HG02970 (cell line): ENCODE results near the gene NRTN.
"Not testable (repeated sequence)": the region's sequence is repeated elsewhere in the genome, so short reads cannot be mapped to it uniquely, and the experiment has no call there.

Source experiments
- ATAC-seq: cut with Tn5 transposase; IDR thresholded peaks from one replicate; pipeline ENCODE4 v1.9.1; 2021; ENCODE audit warnings: mild to moderate bottlenecking, moderate library complexity, moderate number of reproducible peaks; ENCODE audit not compliant: unreplicated experiment, low FRiP score

The NRTN gene

DNA sequence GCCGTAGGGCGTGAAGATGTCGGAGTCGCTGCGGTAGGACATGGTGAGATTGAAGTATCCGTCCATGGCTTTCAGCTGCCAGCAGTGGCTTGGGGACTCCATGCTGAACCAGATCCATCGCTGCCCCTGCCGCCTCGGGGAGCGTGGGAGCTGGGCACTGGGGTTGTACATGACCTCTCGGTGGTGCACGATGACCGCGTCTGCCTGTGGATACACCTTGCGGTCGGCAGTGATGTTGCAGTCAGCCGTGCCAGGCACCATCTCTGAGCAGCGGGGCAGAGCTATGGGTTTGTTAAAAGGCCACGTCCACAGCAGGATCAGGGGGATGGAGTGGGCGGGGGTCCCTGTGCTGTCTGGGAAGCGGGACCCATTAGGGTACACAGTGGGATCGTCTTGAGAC lies 27.2 kb downstream of the NRTN start:
- ATAC-seq: no peak

DNA sequence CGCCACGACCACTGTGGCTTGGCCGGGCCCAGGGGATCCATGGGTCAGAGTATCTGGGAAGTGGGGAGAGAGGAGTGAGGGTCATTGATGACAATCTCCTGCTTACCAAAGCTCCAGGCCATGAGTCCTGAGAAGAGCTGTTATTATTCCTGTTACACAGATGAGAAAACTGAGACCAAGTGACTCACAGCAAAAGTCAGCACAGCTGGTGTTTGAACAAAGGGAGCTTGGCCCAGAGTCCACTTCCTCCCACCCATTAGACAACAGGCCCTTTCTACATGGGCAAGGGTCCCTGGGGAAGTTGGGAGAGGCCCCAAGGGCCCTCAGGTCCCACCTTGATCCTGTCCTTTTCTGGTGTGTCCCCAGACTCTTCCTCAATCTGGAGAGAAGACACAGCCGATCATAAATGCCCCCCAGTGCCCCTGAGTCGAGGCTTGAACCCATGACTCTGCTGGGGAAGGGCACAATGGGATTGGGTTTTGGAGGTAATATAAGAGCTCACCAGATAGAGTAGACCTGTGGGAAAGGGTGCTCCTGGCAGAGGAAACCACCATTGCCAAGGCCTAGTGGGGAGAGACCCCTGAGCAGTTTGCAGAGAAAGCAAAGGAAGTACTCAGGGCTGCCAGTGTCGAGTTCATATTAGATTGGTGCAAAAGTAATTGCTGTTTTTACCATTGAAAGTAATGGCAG lies 27.8 kb downstream of the NRTN start:
- ATAC-seq: no peak

DNA sequence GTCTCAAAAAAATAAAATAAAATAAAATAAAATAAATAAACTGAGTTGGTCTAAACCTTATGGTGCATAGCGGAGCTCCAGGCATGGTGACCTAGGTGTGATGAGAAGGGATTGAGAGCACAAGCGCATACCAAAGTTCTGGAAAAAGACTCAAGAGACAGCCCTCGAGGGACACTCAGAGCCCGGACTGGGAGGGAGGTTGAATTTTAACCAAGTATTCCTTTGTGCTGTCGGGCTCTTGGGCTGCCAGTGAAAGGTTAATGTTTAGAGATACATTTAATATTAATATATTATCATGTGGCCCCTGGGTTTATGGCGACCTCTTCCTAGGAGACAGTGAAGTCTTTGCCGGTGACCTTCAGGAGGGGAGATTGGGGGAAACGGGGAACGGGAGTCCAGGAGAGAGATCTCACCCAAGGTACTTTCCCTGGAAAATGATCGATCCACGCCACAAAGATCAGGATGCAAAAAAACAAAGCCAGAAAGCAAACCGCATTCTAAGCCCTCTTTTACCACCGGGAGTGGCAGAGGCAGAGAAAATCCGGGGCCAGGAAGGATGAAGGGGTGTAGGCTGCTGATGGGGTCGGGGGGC lies 33.0 kb downstream of the NRTN start:
- no peak for ATAC-seq

DNA sequence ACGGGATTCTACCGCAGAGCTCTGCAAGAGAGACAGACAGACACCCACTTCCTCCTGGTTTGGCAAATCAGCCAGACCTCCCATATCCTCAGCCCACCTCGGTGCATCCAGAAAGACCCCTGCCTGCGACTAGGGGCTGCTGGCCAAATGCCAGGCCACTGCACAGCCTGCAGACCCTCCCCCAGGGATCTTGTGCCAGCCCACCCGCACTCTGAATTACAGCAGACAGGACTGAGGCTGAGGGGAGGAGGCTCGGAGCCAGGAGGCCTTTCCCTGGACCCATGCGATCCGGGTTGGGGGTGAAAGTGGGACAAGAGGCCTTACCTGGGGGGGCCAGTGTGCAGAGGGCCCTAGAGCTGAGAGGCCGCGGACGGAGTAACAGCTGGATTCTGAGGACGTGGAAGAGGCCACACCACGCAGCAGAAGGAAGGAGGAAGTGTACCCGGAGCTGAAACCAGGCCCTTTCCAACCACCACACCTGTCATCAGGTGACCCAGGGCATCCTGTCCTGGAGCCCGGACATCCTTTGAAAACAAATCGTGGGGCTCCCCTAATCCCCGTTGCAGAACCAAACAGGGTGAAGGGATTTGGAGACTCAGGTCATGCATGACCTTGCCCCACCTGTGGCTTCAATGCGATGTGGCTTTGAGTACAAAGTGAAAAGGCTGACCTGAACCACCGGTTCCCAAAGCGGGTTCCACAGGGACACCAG lies 33.6 kb downstream of the NRTN start:
- no peak for ATAC-seq

DNA sequence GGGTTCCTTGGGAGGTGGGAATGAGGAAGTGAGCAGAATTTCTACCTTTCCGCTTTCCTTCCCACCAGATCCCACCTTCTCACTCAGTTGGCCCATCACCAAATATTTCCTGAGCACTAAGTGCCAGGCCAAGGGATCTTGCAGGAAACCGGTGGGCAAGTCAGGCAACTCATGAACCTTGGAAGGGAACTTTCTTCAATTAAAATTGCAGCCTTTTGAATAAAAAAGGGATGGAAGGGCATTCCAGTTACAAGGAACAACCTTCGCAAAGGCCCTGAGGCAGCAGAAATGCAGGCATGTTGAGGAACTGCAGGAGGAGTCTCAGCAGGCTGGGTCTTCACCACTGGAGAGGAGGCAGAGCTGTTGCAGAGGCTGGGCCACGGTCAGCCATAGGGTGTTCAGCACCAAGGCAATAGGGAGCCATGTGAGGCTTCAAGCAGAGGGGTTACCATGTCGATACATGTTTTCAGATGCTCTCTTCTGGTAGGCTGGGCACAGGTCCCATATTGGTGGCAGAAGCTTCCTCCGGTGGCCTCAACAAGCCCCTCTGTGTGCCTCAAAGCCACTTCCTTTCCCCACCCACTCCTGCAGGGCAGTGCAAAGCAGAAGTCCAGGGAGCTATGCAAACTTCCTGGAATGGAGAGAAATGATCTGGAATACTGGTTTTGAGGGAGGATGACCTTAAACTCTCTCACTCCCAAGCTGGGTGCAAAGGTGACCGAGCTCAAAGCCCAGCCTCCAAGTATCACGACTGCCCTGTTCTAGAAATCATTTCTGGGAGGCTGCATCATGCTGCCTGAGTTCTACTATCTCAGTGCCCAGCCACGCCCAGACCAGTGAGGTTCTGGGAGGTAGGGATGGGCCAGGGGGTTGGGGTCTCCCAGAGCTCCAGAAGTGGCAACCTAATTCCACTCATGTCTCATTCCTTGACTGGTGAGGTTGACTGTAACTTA lies 34.5 kb downstream of the NRTN start, which contains the start of gene FUT6:
FUT6 (minus strand) TSS at position 638 of the 953 bp plus-strand sequence. CDS start 7,135 bp downstream, outside the sequence.
- no peak for ATAC-seq

DNA sequence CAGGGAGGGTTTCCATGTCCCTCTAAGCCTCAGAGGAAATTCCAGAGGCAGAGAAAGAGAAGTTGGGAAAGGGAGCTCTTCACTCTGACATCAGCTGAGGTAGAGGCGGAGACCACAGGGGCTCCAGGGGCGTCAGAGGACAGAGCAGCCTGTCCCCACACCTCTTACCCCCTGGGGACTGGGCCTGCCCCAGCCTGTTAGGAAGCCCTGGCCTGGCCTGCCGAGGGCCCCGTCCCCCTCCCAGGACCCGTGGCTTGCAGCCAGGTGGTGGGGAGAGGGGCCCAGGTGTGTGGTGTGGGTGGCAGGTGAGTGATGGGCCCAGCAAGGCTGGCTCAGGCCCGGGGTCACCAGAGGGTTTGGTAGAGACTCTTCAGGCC lies 36.9 kb downstream of the NRTN start:
- ATAC-seq: not testable (repeated sequence)

DNA sequence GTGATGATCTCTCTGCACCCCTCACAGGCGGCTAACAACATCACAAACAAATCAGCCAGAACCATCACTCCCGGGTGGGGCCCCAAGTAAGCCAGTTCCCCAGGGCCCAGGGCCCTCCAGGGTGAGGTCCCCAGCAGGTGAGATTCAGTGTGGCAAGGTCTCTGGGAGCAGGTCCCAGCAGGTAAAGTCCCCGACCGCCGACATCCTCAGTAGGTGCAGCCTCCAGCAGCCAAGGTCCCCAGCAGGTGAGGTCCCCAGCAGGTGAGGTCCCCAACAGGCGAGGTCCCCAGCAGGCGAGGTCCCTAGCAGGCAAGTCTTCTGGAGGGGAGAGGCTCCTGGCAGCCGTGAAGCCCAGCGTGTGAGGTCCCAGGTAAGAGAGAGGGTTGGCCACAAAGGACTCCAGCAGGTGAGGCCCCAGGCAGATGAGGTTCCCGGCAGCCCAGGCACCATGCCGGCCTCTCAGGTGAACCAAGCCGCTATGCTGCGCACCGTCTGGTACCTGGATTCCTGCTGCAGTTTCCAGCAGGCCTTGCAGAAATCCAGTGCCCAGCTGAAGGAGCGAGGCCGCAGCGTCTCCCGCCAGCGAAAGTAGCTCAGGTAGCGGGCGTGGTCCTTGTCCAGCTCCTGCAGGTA lies 38.5 kb downstream of the NRTN start:
- no peak for ATAC-seq

DNA sequence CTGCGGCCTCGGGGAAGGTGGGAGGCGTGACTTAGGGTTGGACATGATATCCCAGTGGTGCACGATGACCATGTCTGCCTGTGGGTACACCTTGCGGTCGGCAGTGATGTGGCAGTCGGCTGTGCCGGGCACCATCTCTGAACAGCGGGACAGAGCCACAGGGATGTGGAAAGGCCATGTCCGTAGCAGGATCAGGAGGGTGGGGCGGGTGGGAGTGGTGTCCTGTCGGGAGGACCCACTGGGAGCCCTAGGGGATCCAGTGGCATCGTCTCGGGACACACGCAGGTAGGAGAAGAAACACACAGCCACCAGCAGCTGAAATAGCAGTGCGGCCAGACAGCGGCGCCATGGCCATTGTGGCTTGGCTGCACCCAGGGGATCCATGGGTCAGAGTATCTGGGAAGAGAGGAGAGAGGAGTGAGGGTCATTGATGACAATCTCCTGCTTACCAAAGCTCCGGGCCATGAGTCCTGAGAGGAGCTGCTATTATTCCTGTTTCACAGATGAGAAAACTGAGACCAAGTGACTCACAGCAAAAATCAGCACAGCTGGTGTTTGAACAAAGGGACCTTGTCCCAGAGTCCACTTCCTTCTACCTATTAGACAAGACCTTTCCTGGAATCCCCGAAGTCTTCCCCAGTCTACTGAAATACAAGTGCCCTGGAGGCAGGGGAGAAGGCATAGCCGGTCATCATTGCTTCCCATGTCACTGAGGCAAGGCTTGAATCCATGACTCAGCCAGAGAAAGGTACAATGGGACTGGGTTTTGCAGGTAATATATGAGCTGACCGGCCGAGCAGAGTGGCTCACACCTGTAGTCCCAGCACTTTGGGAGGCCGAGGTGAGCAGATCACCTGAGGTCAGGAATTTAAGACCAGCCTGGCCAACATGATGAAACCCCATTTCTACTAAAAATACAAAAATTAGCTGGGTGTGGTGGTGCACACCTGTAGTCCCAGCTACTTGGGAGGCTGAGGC lies 39.9 kb downstream of the NRTN start:
- ATAC-seq: no peak

DNA sequence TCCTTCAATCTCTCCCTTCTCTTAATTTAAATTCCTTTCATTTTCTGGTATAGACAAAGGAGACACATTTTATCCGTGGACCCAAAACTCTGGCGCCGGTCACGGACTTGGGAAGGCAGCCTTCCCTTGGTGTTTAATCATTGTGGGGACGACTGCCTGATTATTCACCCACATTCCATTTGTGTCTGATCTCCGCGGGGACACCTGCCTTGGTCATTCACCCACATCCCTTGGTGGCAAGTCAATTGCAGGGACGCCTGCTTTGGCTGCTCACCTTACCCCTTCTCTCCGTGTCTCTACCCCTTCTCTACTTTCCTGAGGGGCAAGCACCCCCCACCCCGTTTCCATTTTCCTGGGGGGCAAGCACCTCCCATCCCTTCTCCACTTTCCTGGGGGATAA lies 43.0 kb downstream of the NRTN start:
- ATAC-seq: not testable (repeated sequence)

DNA sequence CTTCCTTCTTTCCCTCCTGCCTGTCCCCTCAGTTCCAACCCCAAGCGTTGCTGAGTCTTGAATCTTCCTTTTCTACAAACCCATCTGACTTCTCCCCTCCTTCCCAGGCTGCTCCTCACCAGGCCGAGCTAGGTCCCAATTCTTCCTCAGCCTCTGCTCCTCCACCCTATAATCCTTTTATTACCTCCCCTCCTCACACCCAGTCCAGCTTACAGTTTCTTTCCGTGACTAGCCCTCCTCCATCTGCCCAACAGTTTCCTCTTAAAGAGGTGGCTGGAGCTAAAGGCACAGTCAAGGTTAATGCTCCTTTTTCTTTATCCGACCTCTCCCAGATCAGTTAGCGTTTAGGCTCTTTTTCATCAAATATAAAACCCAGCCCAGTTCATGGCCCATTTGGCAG lies 43.8 kb downstream of the NRTN start:
- not testable (repeated sequence) for ATAC-seq

DNA sequence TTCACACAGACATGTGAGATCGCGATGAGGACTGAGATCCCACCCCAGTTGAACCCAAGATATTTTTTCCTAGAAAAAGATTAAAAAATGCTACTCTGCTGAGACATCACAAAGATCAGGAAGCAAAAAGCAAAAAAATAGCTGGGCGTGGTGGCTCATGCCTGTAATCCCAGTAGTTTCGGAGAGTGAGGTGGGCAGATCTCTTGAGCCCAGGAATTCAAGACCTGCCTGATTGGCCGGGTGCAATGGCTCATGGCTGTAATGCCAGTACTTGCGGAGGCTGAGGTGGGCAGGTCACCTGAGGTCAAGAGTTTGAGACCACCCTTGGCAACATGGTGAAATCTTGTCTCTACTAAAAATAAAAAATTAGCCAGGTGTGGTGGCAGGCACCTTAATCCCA lies 45.3 kb downstream of the NRTN start:
- no peak for ATAC-seq

DNA sequence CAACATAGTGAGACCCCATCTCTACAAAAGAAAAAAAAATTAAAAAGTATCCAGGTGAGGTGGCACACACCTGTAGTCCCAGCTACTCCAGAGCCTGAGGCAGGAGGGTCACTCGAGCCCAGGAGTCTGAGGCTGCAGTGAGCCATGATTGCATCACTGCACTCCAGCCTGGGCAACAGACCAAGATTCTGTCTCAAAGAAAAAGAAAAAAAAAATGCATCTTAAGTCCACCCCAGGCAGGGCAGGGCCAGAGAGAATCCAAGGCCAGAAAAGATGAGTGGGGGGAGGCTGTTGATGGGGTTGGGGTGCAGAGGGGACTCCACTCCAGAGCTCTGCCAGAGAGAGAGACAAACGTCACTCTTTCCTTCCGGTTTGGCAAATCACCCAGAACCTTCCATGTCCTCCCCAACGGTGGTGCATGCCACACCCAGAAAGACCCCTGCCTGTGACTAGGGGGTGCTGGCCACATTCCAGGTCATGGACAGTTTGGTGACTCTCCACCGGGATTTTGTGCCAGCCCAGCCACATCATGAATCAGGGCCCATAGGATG lies 46.0 kb downstream of the NRTN start:
- ATAC-seq: no peak

DNA sequence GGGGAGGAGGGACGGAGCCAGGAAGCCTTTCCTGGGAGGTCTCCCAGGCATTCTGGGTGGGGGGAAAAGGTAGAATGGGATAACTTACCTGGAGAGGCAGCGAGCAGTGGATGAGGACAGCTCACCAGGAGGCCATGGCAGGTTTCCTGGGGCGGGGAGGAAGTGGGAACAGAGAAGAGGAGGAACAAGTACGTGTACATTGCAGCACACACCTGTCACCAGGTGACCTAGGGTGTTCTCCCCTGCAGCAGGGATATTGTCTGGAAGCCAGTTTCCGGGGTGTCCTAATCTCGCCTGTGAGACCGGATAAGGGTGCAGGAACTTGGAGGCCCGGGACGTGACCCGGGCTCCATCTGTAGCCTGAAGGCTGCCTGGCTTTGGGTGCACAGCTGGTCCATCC lies 46.4 kb downstream of the NRTN start, which contains the start of gene FUT3:
FUT3 (minus strand) TSS at position 148 of the 400 bp plus-strand sequence.
- ATAC-seq: no peak

DNA sequence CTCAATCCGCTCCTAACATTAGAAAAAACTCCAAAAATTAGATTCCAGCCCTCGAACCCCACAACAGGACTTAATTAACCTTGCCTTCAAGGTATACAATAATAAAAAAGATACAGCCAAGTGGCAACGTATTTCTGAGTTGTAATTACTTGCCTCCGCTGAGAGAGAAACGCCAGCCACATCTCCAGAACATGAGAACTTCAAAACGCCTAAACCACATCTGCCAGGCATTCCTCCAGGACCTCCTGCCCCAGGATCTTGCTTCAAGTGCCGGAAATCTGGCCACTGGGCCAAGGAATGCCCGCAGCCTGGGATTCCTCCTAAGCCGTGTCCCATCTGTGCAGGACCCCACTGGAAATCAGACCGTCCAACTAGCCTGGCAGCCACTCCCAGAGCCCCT lies 49.3 kb downstream of the NRTN start:
- ATAC-seq: not testable (repeated sequence)

DNA sequence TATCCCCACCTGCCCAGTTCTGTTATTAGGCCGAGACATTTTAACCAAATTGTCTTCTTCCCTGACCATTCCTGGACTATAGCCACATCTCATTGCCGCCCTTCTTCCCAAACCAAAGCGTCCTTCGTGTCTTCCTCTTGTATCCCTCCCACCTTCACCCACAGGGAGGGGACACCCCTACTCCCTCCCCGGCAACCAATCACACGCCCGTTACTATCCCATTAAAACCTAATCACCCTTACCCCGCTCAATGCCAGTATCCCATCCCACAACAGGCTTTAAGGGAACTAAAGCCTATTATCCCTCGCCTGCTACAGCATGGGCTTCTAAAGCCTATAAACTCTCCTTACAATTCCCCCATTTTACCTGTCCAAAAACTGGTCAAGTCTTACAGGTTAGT lies 50.3 kb downstream of the NRTN start:
- ATAC-seq: not testable (repeated sequence)

DNA sequence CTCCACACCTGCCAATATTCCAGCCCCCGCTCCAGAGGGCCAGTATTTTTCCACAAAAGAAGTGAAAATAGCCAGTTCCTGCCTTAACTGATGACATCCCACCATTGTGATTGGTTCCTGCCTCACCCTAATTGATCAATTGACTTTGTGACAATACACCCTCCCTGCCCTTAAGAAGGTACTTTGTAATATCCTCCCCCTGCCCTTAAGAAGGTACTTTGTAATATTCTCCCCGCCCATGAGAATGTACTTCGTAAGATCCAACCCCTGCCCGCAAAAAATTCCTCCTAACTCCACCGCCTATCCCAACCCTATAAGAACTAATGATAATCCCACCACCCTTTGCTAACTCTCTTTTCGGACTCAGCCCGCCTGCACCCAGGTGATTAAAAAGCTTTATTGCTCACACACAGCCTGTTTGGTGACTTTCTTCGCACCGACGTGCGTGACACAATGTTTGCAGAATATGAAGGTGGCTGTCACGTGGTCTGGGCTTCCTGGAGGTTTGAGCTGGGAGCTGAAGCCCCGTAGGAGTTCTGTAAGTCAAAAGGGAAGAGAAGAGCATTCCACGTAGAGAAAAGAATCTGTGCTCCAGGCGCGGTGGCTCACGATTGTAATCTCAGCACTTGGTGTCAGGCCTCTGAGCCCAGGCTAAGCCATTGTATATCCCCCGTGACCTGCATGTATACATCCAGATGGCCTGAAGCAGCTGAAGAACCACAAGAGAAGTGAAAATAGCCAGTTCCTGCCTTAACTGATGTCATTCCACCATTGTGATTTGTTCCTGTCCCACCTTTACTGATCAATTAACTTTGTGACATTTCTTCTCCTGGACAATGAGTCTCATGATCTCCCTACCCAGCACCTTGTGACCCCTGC lies 52.6 kb downstream of the NRTN start:
- ATAC-seq: no peak

DNA sequence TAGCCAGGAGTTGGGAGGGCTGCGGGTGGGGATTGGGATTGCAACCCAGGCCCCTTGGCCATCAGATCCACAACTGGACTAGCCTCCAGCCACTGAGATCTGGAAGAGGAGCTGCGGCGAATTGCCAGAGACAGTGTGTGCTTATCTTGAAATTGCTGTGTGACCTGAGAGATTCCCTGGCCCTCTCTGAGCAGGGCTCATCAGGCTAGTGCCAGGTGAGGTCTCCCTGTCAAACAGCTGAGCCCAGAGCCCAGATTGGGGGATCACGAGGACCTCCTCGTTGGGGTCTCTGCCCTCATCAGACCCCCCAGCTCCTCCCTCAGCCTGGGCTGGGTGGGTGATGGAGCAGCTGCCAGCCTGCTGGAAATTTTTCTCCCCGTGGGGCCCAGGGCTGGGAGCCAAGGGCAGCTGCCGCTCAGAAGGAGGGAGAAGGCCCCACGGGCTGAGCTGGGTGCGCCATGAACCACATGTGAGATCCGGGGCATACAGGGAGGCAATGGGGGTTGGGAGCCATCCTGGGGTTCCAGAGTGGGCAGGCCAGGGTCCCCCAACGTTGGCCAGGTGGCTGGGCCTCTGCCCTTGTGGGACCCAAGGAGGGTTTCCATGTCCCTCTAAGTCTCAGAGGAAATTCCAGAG lies 58.3 kb downstream of the NRTN start:
- no peak for ATAC-seq
